ENCODE results near the gene GAB2.

The GAB2 gene

DNA sequence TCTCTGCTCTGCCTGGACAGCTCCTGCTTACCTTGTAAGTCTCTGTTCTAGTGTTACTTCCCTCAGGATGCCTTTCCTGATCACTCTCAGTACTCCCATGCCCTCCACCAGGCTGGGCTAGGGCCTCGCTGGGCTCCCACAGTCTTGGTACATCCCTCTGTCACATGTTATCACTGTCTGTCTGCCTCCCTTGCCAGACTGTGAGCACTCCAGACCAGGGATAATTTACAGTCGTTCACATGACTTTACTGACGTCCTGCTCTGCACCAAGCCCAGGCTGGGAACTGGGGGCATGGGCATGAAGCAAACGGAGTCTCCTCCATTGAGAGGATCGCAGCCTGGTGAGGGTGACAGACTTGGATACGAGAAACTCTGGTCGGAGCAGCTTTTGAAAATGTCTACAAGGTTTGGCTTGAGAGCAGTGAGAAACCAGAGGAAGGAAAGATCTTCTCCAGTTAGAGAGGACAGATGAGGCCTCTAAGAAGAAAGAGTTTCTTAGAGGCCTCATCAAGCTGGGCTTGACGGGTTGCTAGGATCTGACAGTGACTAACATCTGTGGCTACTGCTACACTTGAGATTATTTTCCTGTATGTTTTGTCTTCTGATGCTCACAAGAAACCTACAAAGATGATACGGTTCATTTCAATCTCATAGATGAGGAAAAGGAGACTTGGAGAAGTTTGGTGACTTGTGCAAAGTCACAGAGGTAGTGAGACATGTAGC is 216.4 kb downstream of the GAB2 start:
- Histone ChIP-seq H3K27ac (ENCODE audit: low read length) (no peak overlapping the region), H3K36me3 (ENCODE audit: control insufficient read depth in 2 of 2, insufficient read depth in 2 of 2, low read length in 2 of 2) (peaks cover 26 to 38% of the 10 kb centered on the region in 2 donors), H3K9ac (ENCODE audit: low read length in 2 of 2) (no peak overlapping the region), H3K4me3 (ENCODE audit: low read length in 2 of 2) (no peak overlapping the region), H3K4me1 (ENCODE audit: control insufficient read depth, insufficient read depth, low read length) (no peaks in the 10 kb centered on the region), H3K27me3 (ENCODE audit: control insufficient read depth in 1 of 2, insufficient read depth in 2 of 2, low read length in 2 of 2) (no peaks in the 10 kb centered on the region), H3K9me3 (ENCODE audit: control insufficient read depth in 2 of 2, low read length in 2 of 2) (no peaks in the 10 kb centered on the region)

GRCh38 chr11:78200553-78200952 is 217.1 kb downstream of the GAB2 start:
- Histone ChIP-seq H3K27ac (ENCODE audit: low read length) (no peak overlapping the region), H3K4me3 (ENCODE audit: low read length in 2 of 2) (no peak overlapping the region), H3K9ac (ENCODE audit: low read length in 2 of 2) (no peak overlapping the region), H3K27me3 (ENCODE audit: control insufficient read depth in 1 of 2, insufficient read depth in 2 of 2, low read length in 2 of 2) (no peaks in the 10 kb centered on the region), H3K4me1 (ENCODE audit: control insufficient read depth, insufficient read depth, low read length) (no peaks in the 10 kb centered on the region), H3K9me3 (ENCODE audit: control insufficient read depth in 2 of 2, low read length in 2 of 2) (no peaks in the 10 kb centered on the region), H3K36me3 (ENCODE audit: control insufficient read depth in 2 of 2, insufficient read depth in 2 of 2, low read length in 2 of 2) (peaks cover 26 to 35% of the 10 kb centered on the region in 2 donors)

GRCh38 chr11:78200061-78200460 is 217.6 kb downstream of the GAB2 start:
- no peak overlapping the region for H3K4me3 ChIP-seq (ENCODE audit: low read length in 2 of 2)
- no peaks in the 10 kb centered on the region for H3K9me3 ChIP-seq (ENCODE audit: control insufficient read depth in 2 of 2, low read length in 2 of 2)
- no peaks in the 10 kb centered on the region for H3K4me1 ChIP-seq (ENCODE audit: control insufficient read depth, insufficient read depth, low read length)
- no peak overlapping the region for H3K27ac ChIP-seq (ENCODE audit: low read length)
- no peak overlapping the region for H3K9ac ChIP-seq (ENCODE audit: low read length in 2 of 2)
- H3K27me3 ChIP-seq (ENCODE audit: control insufficient read depth in 1 of 2, insufficient read depth in 2 of 2, low read length in 2 of 2): no peaks in the 10 kb centered on the region
- peaks cover 25 to 35% of the 10 kb centered on the region in 2 donors for H3K36me3 ChIP-seq (ENCODE audit: control insufficient read depth in 2 of 2, insufficient read depth in 2 of 2, low read length in 2 of 2)

DNA sequence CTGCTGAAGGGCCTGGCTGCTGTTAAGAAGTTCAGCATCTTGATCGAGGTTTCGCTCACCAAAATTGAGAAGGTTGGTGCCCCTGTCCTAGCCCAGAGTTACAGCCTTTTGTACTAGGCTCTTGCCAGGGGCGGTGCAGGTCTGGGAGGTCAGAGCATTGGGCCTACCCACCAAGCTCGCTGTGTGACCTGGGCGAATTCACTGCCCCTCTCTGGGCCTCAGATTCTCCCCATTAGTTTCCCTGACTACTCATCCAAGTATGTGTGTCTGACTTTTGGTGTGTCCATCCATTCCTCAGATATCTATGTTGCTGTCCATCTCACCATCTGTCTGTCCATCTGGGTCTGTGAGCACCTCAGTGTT is 218.0 kb downstream of the GAB2 start:
- no peaks in the 10 kb centered on the region for H3K27me3 ChIP-seq (ENCODE audit: control insufficient read depth in 1 of 2, insufficient read depth in 2 of 2, low read length in 2 of 2)
- H3K27ac ChIP-seq (ENCODE audit: low read length): no peak overlapping the region
- H3K9me3 ChIP-seq (ENCODE audit: control insufficient read depth in 2 of 2, low read length in 2 of 2): no peaks in the 10 kb centered on the region
- no peak overlapping the region for H3K4me3 ChIP-seq (ENCODE audit: low read length in 2 of 2)
- no peaks in the 10 kb centered on the region for H3K4me1 ChIP-seq (ENCODE audit: control insufficient read depth, insufficient read depth, low read length)
- H3K36me3 ChIP-seq (ENCODE audit: control insufficient read depth in 2 of 2, insufficient read depth in 2 of 2, low read length in 2 of 2): peaks cover 21 to 32% of the 10 kb centered on the region in 2 donors
- H3K9ac ChIP-seq (ENCODE audit: low read length in 2 of 2): no peak overlapping the region

DNA sequence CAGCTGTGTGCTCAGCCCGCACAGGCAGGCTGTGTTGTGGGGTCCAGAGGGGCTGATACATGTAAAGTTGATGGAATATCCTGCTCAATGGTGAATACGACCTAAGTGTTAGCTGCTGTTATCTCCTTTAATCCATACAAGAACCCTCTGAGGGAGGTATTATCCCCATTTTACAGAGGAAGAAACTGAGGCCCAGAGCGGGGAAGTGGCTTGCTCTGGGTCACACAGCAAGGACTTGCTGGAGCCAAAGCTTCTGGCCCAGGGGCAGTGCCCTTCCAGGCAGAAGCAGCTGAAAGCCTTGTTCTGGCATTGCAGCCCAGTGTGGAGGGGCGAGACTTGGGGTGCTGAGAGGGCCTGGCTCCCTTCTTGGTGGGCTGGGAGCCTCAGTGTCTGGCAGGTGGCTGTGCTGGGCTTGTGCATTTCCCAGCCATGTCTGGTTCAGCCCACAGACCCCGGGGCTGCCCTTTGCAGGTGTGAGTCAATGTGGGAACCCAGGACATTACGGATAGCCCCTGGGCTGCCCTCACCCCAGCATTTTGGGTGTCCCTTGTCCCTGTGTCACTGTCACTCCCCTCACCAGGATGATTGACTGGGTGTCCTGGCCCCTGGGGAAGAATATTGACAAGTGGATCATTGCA is 218.5 kb downstream of the GAB2 start:
- no peak overlapping the region for H3K27ac ChIP-seq (ENCODE audit: low read length)
- H3K9ac ChIP-seq (ENCODE audit: low read length in 2 of 2): no peak overlapping the region
- H3K4me1 ChIP-seq (ENCODE audit: control insufficient read depth, insufficient read depth, low read length): no peaks in the 10 kb centered on the region
- peaks cover 21 to 29% of the 10 kb centered on the region in 2 donors for H3K36me3 ChIP-seq (ENCODE audit: control insufficient read depth in 2 of 2, insufficient read depth in 2 of 2, low read length in 2 of 2)
- no peak overlapping the region for H3K4me3 ChIP-seq (ENCODE audit: low read length in 2 of 2)
- no peaks in the 10 kb centered on the region for H3K27me3 ChIP-seq (ENCODE audit: control insufficient read depth in 1 of 2, insufficient read depth in 2 of 2, low read length in 2 of 2)
- no peaks in the 10 kb centered on the region for H3K9me3 ChIP-seq (ENCODE audit: control insufficient read depth in 2 of 2, low read length in 2 of 2)

DNA sequence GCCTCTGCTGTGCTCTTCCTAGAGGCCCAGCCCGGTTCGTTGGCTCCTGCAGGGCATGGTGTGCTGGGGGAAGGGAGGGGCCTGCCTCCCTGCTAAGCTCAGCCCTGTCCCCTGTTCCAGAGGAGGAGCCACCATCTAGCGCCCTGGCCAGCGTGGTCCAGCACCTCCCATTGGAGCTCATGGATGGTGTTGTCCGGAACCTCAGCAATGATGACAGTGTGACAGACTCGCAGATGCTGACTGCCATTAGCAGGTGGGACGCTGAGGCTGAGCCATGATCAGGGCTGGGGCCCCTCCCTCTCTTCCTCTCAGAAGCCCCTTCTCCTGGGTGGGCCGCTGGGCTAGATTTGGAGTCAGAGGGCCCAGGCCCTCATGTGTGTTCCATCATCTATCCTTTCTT is 219.8 kb downstream of the GAB2 start:
- peaks cover 17 to 28% of the 10 kb centered on the region in 2 donors for H3K36me3 ChIP-seq (ENCODE audit: control insufficient read depth in 2 of 2, insufficient read depth in 2 of 2, low read length in 2 of 2)
- no peaks in the 10 kb centered on the region for H3K27me3 ChIP-seq (ENCODE audit: control insufficient read depth in 1 of 2, insufficient read depth in 2 of 2, low read length in 2 of 2)
- H3K9me3 ChIP-seq (ENCODE audit: control insufficient read depth in 2 of 2, low read length in 2 of 2): no peaks in the 10 kb centered on the region
- H3K27ac ChIP-seq (ENCODE audit: low read length): no peak overlapping the region
- H3K4me1 ChIP-seq (ENCODE audit: control insufficient read depth, insufficient read depth, low read length): no peaks in the 10 kb centered on the region
- no peak overlapping the region for H3K9ac ChIP-seq (ENCODE audit: low read length in 2 of 2)
- no peak overlapping the region for H3K4me3 ChIP-seq (ENCODE audit: low read length in 2 of 2)

DNA sequence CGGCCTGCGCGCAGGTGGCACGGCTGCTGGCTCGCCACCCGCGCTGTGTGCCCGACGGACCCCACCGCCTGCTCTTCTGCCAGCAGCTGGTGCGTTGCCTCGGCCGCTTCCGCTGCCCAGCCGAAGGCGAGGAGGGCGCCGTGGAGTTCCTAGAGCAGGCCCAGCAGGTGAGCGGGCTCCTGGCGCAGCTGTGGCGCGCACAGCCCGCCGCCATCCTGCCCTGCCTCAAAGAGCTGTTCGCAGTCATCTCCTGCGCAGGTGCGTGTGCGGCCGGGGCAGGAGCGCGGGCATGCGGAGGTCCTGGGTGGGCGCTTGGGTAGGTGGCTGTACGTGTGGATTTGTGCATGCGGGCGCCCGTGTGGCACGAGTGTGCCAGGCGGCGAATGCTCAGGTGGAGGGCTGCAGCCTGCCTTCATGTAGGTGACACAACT is 220.9 kb downstream of the GAB2 start:
- H3K27ac ChIP-seq (ENCODE audit: low read length): no peak overlapping the region
- no peak overlapping the region for H3K4me3 ChIP-seq (ENCODE audit: low read length in 2 of 2)
- peaks cover 3% of the 10 kb centered on the region for H3K4me1 ChIP-seq (ENCODE audit: control insufficient read depth, insufficient read depth, low read length)
- H3K36me3 ChIP-seq (ENCODE audit: control insufficient read depth in 2 of 2, insufficient read depth in 2 of 2, low read length in 2 of 2): peaks cover 12 to 27% of the 10 kb centered on the region in 2 donors
- no peaks in the 10 kb centered on the region for H3K9me3 ChIP-seq (ENCODE audit: control insufficient read depth in 2 of 2, low read length in 2 of 2)
- no peak overlapping the region for H3K9ac ChIP-seq (ENCODE audit: low read length in 2 of 2)
- H3K27me3 ChIP-seq (ENCODE audit: control insufficient read depth in 1 of 2, insufficient read depth in 2 of 2, low read length in 2 of 2): no peaks in the 10 kb centered on the region

GRCh38 chr11:78195917-78196560 is 221.6 kb downstream of the GAB2 start:
- H3K36me3 ChIP-seq (ENCODE audit: control insufficient read depth in 2 of 2, insufficient read depth in 2 of 2, low read length in 2 of 2): peaks cover 7 to 24% of the 10 kb centered on the region in 2 donors
- H3K4me1 ChIP-seq (ENCODE audit: control insufficient read depth, insufficient read depth, low read length): peaks cover 3% of the 10 kb centered on the region
- peak overlapping the region in 1 of 2 donors; percentile 17 for H3K4me3 ChIP-seq (ENCODE audit: low read length in 2 of 2)
- H3K27me3 ChIP-seq (ENCODE audit: control insufficient read depth in 1 of 2, insufficient read depth in 2 of 2, low read length in 2 of 2): no peaks in the 10 kb centered on the region
- H3K9ac ChIP-seq (ENCODE audit: low read length in 2 of 2): no peak overlapping the region
- H3K9me3 ChIP-seq (ENCODE audit: control insufficient read depth in 2 of 2, low read length in 2 of 2): no peaks in the 10 kb centered on the region
- no peak overlapping the region for H3K27ac ChIP-seq (ENCODE audit: low read length)

- Histone ChIP-seq H3K4me1 (ENCODE audit: control insufficient read depth, insufficient read depth, low read length) (peaks cover 16% of the 10 kb centered on the region), H3K27ac (ENCODE audit: low read length) (no peak overlapping the region), H3K4me3 (ENCODE audit: low read length in 2 of 2) (no peak overlapping the region), H3K36me3 (ENCODE audit: control insufficient read depth in 2 of 2, insufficient read depth in 2 of 2, low read length in 2 of 2) (peaks cover 0 to 9% of the 10 kb centered on the region in 2 donors), H3K27me3 (ENCODE audit: control insufficient read depth in 1 of 2, insufficient read depth in 2 of 2, low read length in 2 of 2) (no peaks in the 10 kb centered on the region), H3K9me3 (ENCODE audit: control insufficient read depth in 2 of 2, low read length in 2 of 2) (no peaks in the 10 kb centered on the region), H3K9ac (ENCODE audit: low read length in 2 of 2) (no peak overlapping the region)
Observed at GRCh38 chr11:78194490-78194889, 223.1 kb downstream of the GAB2 start.

DNA sequence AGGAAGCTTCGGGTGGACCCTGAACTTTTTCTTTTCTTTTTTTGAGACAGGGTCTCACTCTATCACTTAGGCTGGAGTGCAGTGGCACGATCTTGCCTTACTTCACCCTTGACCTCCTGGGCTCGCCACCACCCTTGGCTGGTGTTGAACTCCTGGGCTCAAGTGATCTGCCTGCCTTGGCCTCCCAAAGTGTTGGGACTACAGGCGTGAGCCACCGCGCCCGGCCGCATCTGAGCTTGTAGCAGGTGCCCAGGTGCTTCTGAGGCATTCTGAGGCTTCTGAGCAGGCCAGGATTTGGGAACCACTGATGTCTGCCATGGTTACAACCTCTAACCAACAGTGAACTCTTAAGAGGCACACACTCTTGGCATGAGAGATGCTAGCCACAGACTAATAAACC is 223.8 kb downstream of the GAB2 start:
- no peaks in the 10 kb centered on the region for H3K9me3 ChIP-seq (ENCODE audit: control insufficient read depth in 2 of 2, low read length in 2 of 2)
- H3K9ac ChIP-seq (ENCODE audit: low read length in 2 of 2): no peak overlapping the region
- H3K4me3 ChIP-seq (ENCODE audit: low read length in 2 of 2): no peak overlapping the region
- H3K4me1 ChIP-seq (ENCODE audit: control insufficient read depth, insufficient read depth, low read length): peaks cover 23% of the 10 kb centered on the region
- H3K27ac ChIP-seq (ENCODE audit: low read length): no peak overlapping the region
- peaks cover 0 to 4% of the 10 kb centered on the region in 2 donors for H3K36me3 ChIP-seq (ENCODE audit: control insufficient read depth in 2 of 2, insufficient read depth in 2 of 2, low read length in 2 of 2)
- H3K27me3 ChIP-seq (ENCODE audit: control insufficient read depth in 1 of 2, insufficient read depth in 2 of 2, low read length in 2 of 2): no peaks in the 10 kb centered on the region

DNA sequence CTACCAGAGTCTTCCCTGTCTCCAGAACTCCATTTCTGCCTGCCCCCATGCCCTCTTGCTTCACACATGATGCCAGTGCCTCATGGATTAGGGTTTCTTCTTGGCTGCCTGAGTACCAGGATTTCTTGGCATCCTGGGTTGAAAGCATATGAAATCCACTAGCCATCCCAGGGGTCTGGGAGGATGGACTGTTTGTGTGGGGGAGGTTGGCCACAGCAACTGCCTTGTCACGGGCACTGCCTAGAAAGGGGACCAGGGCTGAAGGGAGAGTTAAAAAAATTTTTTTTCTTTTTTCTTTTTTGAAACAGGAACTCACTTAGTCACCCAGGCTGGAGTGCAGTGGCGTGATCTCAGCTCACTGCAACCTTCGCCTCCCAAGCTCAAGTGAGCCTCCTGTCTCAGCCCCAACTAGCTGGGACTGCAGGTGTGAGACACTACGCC is 224.7 kb downstream of the GAB2 start:
- Histone ChIP-seq H3K9ac (ENCODE audit: low read length in 2 of 2) (no peak overlapping the region), H3K27me3 (ENCODE audit: control insufficient read depth in 1 of 2, insufficient read depth in 2 of 2, low read length in 2 of 2) (no peaks in the 10 kb centered on the region), H3K4me1 (ENCODE audit: control insufficient read depth, insufficient read depth, low read length) (peaks cover 24% of the 10 kb centered on the region), H3K4me3 (ENCODE audit: low read length in 2 of 2) (no peak overlapping the region), H3K9me3 (ENCODE audit: control insufficient read depth in 2 of 2, low read length in 2 of 2) (no peaks in the 10 kb centered on the region), H3K27ac (ENCODE audit: low read length) (no peak overlapping the region), H3K36me3 (ENCODE audit: control insufficient read depth in 2 of 2, insufficient read depth in 2 of 2, low read length in 2 of 2) (no peaks in the 10 kb centered on the region)

Measured in stomach smooth muscle (tissue), 2 donors.